Spinal cord (tissue), 10 donors: ENCODE measurements around the gene QKI. TPM values are rescaled to one million over a fixed set of nuclear protein-coding genes. Genes with fewer than 3 reads are reported as not detected.
"Not testable (repeated sequence)": the region's sequence is repeated elsewhere in the genome, so short reads cannot be mapped to it uniquely, and the experiment has no call there.

Source experiments
- DNase-seq, 6 donors: peaks; one replicate each; pipeline versions ENCODE4 v3.0.0 to v3.0.0-alpha.2; 2013 to 2015; ENCODE audit warnings: low spot score in 6 of 6, low read depth in 4 of 6
- H3K27ac ChIP-seq: one replicate; pipeline ENCODE4 v1.5.1; 2013; ENCODE audit warnings: low read depth, low read length, control low read depth
- H3K27me3 ChIP-seq: one replicate; pipeline ENCODE4 v1.6.1; 2013; ENCODE audit warnings: low read length; ENCODE audit not compliant: control insufficient read depth, insufficient read depth
- H3K36me3 ChIP-seq: one replicate; pipeline ENCODE4 v1.6.1; 2013; ENCODE audit warnings: low read length; ENCODE audit not compliant: control insufficient read depth, insufficient read depth
- H3K4me1 ChIP-seq: one replicate; pipeline ENCODE4 v1.6.1; 2013; ENCODE audit warnings: low read length; ENCODE audit not compliant: control insufficient read depth, insufficient read depth
- H3K4me3 ChIP-seq: one replicate; pipeline ENCODE4 v1.5.1; 2013; ENCODE audit warnings: low read depth, low read length, control low read depth
- H3K9me3 ChIP-seq: one replicate; pipeline ENCODE4 v1.6.1; 2013; ENCODE audit warnings: low read length; ENCODE audit not compliant: control insufficient read depth, insufficient read depth
- WGBS: methylation state at CpG from one replicate; pipeline ENCODE4 v1.1.5; 2013; ENCODE audit warnings: missing lambda C conversion rate; ENCODE audit not compliant: insufficient coverage; 5-methylcytosine and 5-hydroxymethylcytosine counted together
- polyA plus RNA-seq, 2 donors: library from polyadenylated mRNA; unstranded; fragments of 120-200 nt; gene quantifications; one replicate each; pipeline ENCODE4 v1.2.1, GENCODE V29; 2013; ENCODE audit not compliant: insufficient read length in 2 of 2
- total RNA-seq, 2 donors: library from RNA; depleted of rRNA in 1 of 2; stranded (reverse); fragments of 120-200 nt in 1 of 2; fragments of >200 nt in 1 of 2; gene quantifications; one replicate each; pipeline versions ENCODE4 v1.2.3 to v1.2.4, GENCODE V29; 2013 to 2014
- donor health status: healthy.

Gene QKI
- total and polyA plus RNA-seq, 4 donors: 346 to 877 (median 601) TPM

- peaks cover 5% of the 10 kb centered on the region for H3K4me1 ChIP-seq
- H3K27ac ChIP-seq: no peak overlapping the region
- no peak for DNase-seq
- no peaks in the 10 kb centered on the region for H3K36me3 ChIP-seq
- no peak overlapping the region for H3K4me3 ChIP-seq
- 72% methylated on average over 8 of the region's 10 CpGs for WGBS
- H3K27me3 ChIP-seq: no peaks in the 10 kb centered on the region
- no peaks in the 10 kb centered on the region for H3K9me3 ChIP-seq
Measured at GRCh38 chr6:163375361-163375760, 39.2 kb upstream of the QKI start.

GRCh38 chr6:163376187-163376586 is 38.3 kb upstream of the QKI start:
- 87% methylated on average over 3 of the region's 7 CpGs for WGBS
- no peaks in the 10 kb centered on the region for H3K36me3 ChIP-seq

GRCh38 chr6:163377561-163377960 is 37.0 kb upstream of the QKI start:
- Histone ChIP-seq H3K4me3 (no peak overlapping the region), H3K27me3 (no peaks in the 10 kb centered on the region), H3K27ac (no peak overlapping the region), H3K4me1 (peaks cover 5% of the 10 kb centered on the region), H3K9me3 (no peaks in the 10 kb centered on the region), H3K36me3 (no peaks in the 10 kb centered on the region)
- WGBS: 95% methylated on average over 4 of the region's 10 CpGs
- DNase-seq: no peak

More at GRCh38 chr6:163376187-163376586, 38.3 kb upstream of the QKI start:
- Histone ChIP-seq H3K27me3 (no peaks in the 10 kb centered on the region), H3K4me3 (no peak overlapping the region), H3K27ac (no peak overlapping the region), H3K9me3 (no peaks in the 10 kb centered on the region), H3K4me1 (peaks cover 2% of the 10 kb centered on the region)
- no peak for DNase-seq

GRCh38 chr6:163380216-163380615 is 34.3 kb upstream of the QKI start:
- Histone ChIP-seq H3K27me3 (no peaks in the 10 kb centered on the region), H3K4me1 (peaks cover 5% of the 10 kb centered on the region), H3K4me3 (no peak overlapping the region), H3K9me3 (no peaks in the 10 kb centered on the region), H3K27ac (no peak overlapping the region), H3K36me3 (no peaks in the 10 kb centered on the region)
- no peak for DNase-seq
- 79% methylated on average over 3 of the region's 7 CpGs for WGBS

- no peaks in the 10 kb centered on the region for H3K9me3 ChIP-seq
- DNase-seq: peak in 1 of 6 donors; percentile 41
- H3K27ac ChIP-seq: no peak overlapping the region
- peaks cover 5% of the 10 kb centered on the region for H3K4me1 ChIP-seq
- 75% methylated on average over 2 of the region's 8 CpGs for WGBS
- no peaks in the 10 kb centered on the region for H3K36me3 ChIP-seq
- H3K27me3 ChIP-seq: no peaks in the 10 kb centered on the region
- H3K4me3 ChIP-seq: no peak overlapping the region
Measured at GRCh38 chr6:163381118-163381756, 33.3 kb upstream of the QKI start.

DNA sequence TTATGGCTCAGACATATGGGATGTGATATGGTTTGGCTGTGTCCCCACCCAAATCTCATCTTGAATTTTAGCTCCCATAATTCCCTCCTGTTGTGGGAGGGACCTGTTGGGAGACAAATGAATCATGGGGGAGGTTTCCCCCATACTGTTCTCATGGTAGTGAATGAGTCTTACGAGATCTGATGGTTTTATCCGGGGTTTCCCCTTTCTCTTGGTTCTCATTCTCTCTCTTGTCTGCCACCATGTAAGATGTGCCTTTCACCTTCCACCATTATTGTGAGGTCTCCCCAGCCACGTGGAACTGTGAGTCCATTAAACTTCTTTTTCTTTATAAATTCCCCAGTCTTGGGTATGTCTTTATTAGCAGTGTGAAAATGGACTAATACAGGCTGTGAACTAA is 31.1 kb upstream of the QKI start:
- not testable (repeated sequence) for H3K4me3 ChIP-seq, H3K27ac ChIP-seq, H3K4me1 ChIP-seq, DNase-seq, H3K9me3 ChIP-seq, H3K27me3 ChIP-seq, H3K36me3 ChIP-seq
- WGBS: no CpG with 5 or more reads among the region's 3 CpGs

GRCh38 chr6:163383912-163384311 is 30.6 kb upstream of the QKI start:
- H3K36me3 ChIP-seq: no peaks in the 10 kb centered on the region
- no CpG with 5 or more reads among the region's 5 CpGs for WGBS
- H3K9me3 ChIP-seq: no peaks in the 10 kb centered on the region
- no peak overlapping the region for H3K27ac ChIP-seq
- H3K4me3 ChIP-seq: no peak overlapping the region
- no peaks in the 10 kb centered on the region for H3K27me3 ChIP-seq
- H3K4me1 ChIP-seq: peaks cover 5% of the 10 kb centered on the region
- DNase-seq: no peak

GRCh38 chr6:163384510-163384909 is 30.0 kb upstream of the QKI start:
- H3K4me1 ChIP-seq: peaks cover 5% of the 10 kb centered on the region
- H3K9me3 ChIP-seq: no peaks in the 10 kb centered on the region
- no peak for DNase-seq
- no peak overlapping the region for H3K4me3 ChIP-seq
- no CpG with 5 or more reads among the region's 2 CpGs for WGBS
- H3K36me3 ChIP-seq: no peaks in the 10 kb centered on the region
- H3K27ac ChIP-seq: no peak overlapping the region
- no peaks in the 10 kb centered on the region for H3K27me3 ChIP-seq

GRCh38 chr6:163385503-163385902 is 29.0 kb upstream of the QKI start:
- not testable (repeated sequence) for H3K27ac ChIP-seq, H3K9me3 ChIP-seq, H3K36me3 ChIP-seq, H3K4me1 ChIP-seq, DNase-seq, H3K4me3 ChIP-seq, H3K27me3 ChIP-seq
- 96% methylated on average over 12 of the region's 13 CpGs for WGBS

GRCh38 chr6:163386329-163386908 is 28.1 kb upstream of the QKI start:
- Histone ChIP-seq H3K4me1 (peaks cover under 1% of the 10 kb centered on the region), H3K27ac (no peak overlapping the region), H3K36me3 (no peaks in the 10 kb centered on the region), H3K27me3 (no peaks in the 10 kb centered on the region), H3K4me3 (no peak overlapping the region), H3K9me3 (no peaks in the 10 kb centered on the region)
- no peak for DNase-seq
- WGBS: no CpG with 5 or more reads among the region's 8 CpGs
